HCT116 (cell line): ENCODE data around the gene CHEK1. TPM values are rescaled to one million over a fixed set of nuclear protein-coding genes. Genes with fewer than 3 reads are reported as not detected.

Experiments used
- ATAC-seq: fragments of 200-7000 bp; cut with Tn5 transposase; 2 replicates; pipeline ENCODE4 v1.9.1; 2020; ENCODE audit warnings: mild to moderate bottlenecking, moderate library complexity
- BruUV-seq: library from RNA; stranded (reverse); fragments of 400-500 nt; replicated peaks from 2 replicates; lab custom pipeline; 2021; lab: Mats Ljungman, UMichigan
- CTCF ChIA-PET: fragments of 300-600 bp; sonication (Branson Sonifier 250); formaldehyde crosslinking; loops from one replicate; lab custom pipeline; 2021; ENCODE audit warnings: antibody characterized with exemption; lab: Charles Lee
- POLR2A ChIA-PET: fragments of 300-600, 350-600 bp; sonication (Branson Sonifier 250); formaldehyde crosslinking; loops from one replicate; lab custom pipeline; 2021; ENCODE audit warnings: antibody characterized with exemption; lab: Charles Lee
- RAD21 ChIA-PET, 2 experiments: fragments of 300-600 bp; sonication (Branson Sonifier 250); formaldehyde crosslinking; loops; one replicate each; lab custom pipeline; 2023; ENCODE audit warnings: low total read pairs in 2 of 2; ENCODE audit not compliant: uncharacterized antibody in 2 of 2, unreplicated experiment in 2 of 2, low non-redundant PET in 1 of 2; lab: Charles Lee
- DNase-seq: peaks from one replicate; pipeline ENCODE4 v3.0.0-alpha.2; 2010; ENCODE audit warnings: low read depth, low spot score
- H2AFZ ChIP-seq: fragments of 200-600 bp; shearing (Covaris generic), sonication (generic); 2 replicates; pipeline ENCODE4 v1.6.1; 2017; ENCODE audit warnings: low read depth, mixed run types, mixed read lengths, antibody characterized with exemption, low read length; ENCODE audit not compliant: poor library complexity, severe bottlenecking
- H3K27ac ChIP-seq: 2 replicates; pipeline ENCODE4 v1.5.1; 2012; ENCODE audit warnings: low read depth, low read length
- H3K27me3 ChIP-seq: fragments of 200-600 bp; sonication (generic); 2 replicates; pipeline ENCODE4 v1.6.1; 2016; ENCODE audit warnings: mixed run types, low read length, mixed read lengths; ENCODE audit not compliant: insufficient read depth
- H3K36me3 ChIP-seq, 2 experiments: fragments of 200-500 bp in 1 of 2; fragments of 200-600 bp in 1 of 2; sonication (Bioruptor generic) in 1 of 2; sonication (generic) in 1 of 2; 2 replicates each; pipeline versions ENCODE4 v1.5.1 to v1.6.1; 2014 to 2016; ENCODE audit warnings: low read length in 2 of 2, inconsistent platforms in 1 of 2, mixed read lengths in 1 of 2, mixed run types in 1 of 2; ENCODE audit not compliant: insufficient read depth in 2 of 2, control insufficient read depth in 1 of 2
- H3K4me1 ChIP-seq, 2 experiments: fragments of 200-600 bp in 1 of 2; sonication (generic) in 1 of 2; 2 replicates each; pipeline versions ENCODE4 v1.5.1 to v1.6.1; 2012 to 2017; ENCODE audit warnings: low read length in 2 of 2, inconsistent platforms in 1 of 2, mild to moderate bottlenecking in 1 of 2, mixed read lengths in 1 of 2, mixed run types in 1 of 2, moderate library complexity in 1 of 2; ENCODE audit not compliant: insufficient read depth in 2 of 2, control insufficient read depth in 1 of 2
- H3K4me2 ChIP-seq: fragments of 200-600 bp; sonication (generic); 2 replicates; pipeline ENCODE4 v1.6.1; 2017; ENCODE audit warnings: mixed run types, low read length, mixed read lengths
- H3K4me3 ChIP-seq, 2 experiments: fragments of 200-600 bp in 1 of 2; sonication (generic) in 1 of 2; replicated peaks in 1 of 2; 2 replicates each; pipeline ENCODE4 v1.5.1; 2011 to 2016; ENCODE audit warnings: low read length in 2 of 2, control low read depth in 1 of 2, low read depth in 1 of 2, mild to moderate bottlenecking in 1 of 2, mixed read lengths in 1 of 2, mixed run types in 1 of 2
- H3K79me2 ChIP-seq: fragments of 200-600 bp; sonication (generic); 2 replicates; pipeline ENCODE4 v1.6.1; 2017; ENCODE audit warnings: mild to moderate bottlenecking, mixed run types, low read length, moderate library complexity, mixed read lengths; ENCODE audit not compliant: insufficient read depth
- H3K9ac ChIP-seq: fragments of 200-600 bp; sonication (generic); 2 replicates; pipeline ENCODE4 v1.6.1; 2016; ENCODE audit warnings: low read length, mixed read lengths
- H3K9me2 ChIP-seq: fragments of 200-600 bp; sonication (generic), shearing (Covaris generic); 2 replicates; pipeline ENCODE4 v1.6.1; 2017; ENCODE audit warnings: mixed run types, mild to moderate bottlenecking, moderate library complexity; ENCODE audit not compliant: insufficient read depth
- H3K9me3 ChIP-seq, 2 experiments: fragments of 200-500 bp in 1 of 2; fragments of 200-600 bp in 1 of 2; sonication (Bioruptor generic) in 1 of 2; sonication (generic) in 1 of 2; 2 replicates each; pipeline ENCODE4 v1.6.1; 2014 to 2017; ENCODE audit warnings: low read length in 2 of 2, mixed read lengths in 2 of 2, inconsistent platforms in 1 of 2, low read depth in 1 of 2, mild to moderate bottlenecking in 1 of 2, mixed run types in 1 of 2, moderate library complexity in 1 of 2; ENCODE audit not compliant: control insufficient read depth in 1 of 2, insufficient read depth in 1 of 2
- H4K20me1 ChIP-seq: fragments of 200-600 bp; sonication (generic), shearing (Covaris generic); 2 replicates; pipeline ENCODE4 v1.6.1; 2017; ENCODE audit warnings: mixed run types, mild to moderate bottlenecking, moderate library complexity; ENCODE audit not compliant: insufficient read depth
- CEBPB ChIP-seq: IDR thresholded peaks from 2 replicates; pipeline ENCODE4 v1.6.1; 2012; ENCODE audit warnings: low read depth
- EGR1 ChIP-seq: IDR thresholded peaks from 2 replicates; pipeline ENCODE4 v1.6.1; 2012; ENCODE audit warnings: low read depth
- EZH2 ChIP-seq: fragments of 200-600 bp; sonication (generic); IDR thresholded peaks from 2 replicates; pipeline ENCODE4 v1.6.1; 2017; ENCODE audit warnings: antibody characterized with exemption, mixed run types
- EZH2phosphoT487 ChIP-seq: fragments of 200-600 bp; IDR thresholded peaks from 2 replicates; pipeline ENCODE4 v1.6.1; 2018; ENCODE audit warnings: antibody characterized with exemption, borderline replicate concordance
- FOSL1 ChIP-seq: IDR thresholded peaks from 2 replicates; pipeline ENCODE4 v1.6.1; 2012; ENCODE audit warnings: low read depth
- JUND ChIP-seq: IDR thresholded peaks from 2 replicates; pipeline ENCODE4 v1.6.1; 2012
- POLR2A ChIP-seq: IDR thresholded peaks from 2 replicates; pipeline ENCODE4 v1.7.0; 2011; ENCODE audit warnings: borderline replicate concordance; ENCODE audit not compliant: insufficient read depth, insufficient read length; ENCODE audit errors: extremely low read depth
- POLR2AphosphoS5 ChIP-seq: IDR thresholded peaks from 2 replicates; pipeline ENCODE4 v1.6.1; 2011; ENCODE audit warnings: mild to moderate bottlenecking, low read depth, low read length, moderate library complexity
- RAD21 ChIP-seq: IDR thresholded peaks from 2 replicates; pipeline ENCODE4 v1.6.1; 2012; ENCODE audit warnings: low read depth, mild to moderate bottlenecking
- SIN3A ChIP-seq: IDR thresholded peaks from 2 replicates; pipeline ENCODE4 v1.6.1; 2012; ENCODE audit warnings: low read depth
- SP1 ChIP-seq: IDR thresholded peaks from 2 replicates; pipeline ENCODE4 v1.6.1; 2012; ENCODE audit warnings: low read depth
- SRF ChIP-seq: IDR thresholded peaks from 2 replicates; pipeline ENCODE4 v1.6.1; 2012; ENCODE audit warnings: low read depth
- ZFX ChIP-seq: fragments of 450-650 bp; IDR thresholded peaks from 2 replicates; pipeline ENCODE4 v1.6.1; 2017
- ZNF274 ChIP-seq: fragments of 200-500 bp; sonication (Bioruptor generic); IDR thresholded peaks from 2 replicates; pipeline ENCODE4 v1.6.1; 2014; ENCODE audit warnings: mild to moderate bottlenecking, low read depth, low read length, inconsistent platforms
- intact Hi-C: fragments of 100-400 bp; cut with micrococcal nuclease; formaldehyde crosslinking; loops from 2 replicates; pipeline ENCODE4 v1.10.0; 2022
- total RNA-seq: library from RNA; stranded (reverse); gene quantifications from one replicate; pipeline ENCODE4 v1.2.1, GENCODE V29; 2021; ENCODE audit not compliant: unreplicated experiment
- TF ChIP-seq, protein P1 (sequence below): IDR thresholded peaks from 2 replicates; pipeline ENCODE4 v1.6.1; 2012; ENCODE audit warnings: low read depth
- TF ChIP-seq, protein P2 (sequence below): IDR thresholded peaks from 2 replicates; pipeline ENCODE4 v1.6.1; 2012
- TF ChIP-seq, protein P3 (sequence below): IDR thresholded peaks from 2 replicates; pipeline ENCODE4 v1.6.1; 2012

CHEK1 gene
- total RNA-seq, 1 experiment from 2014 or later, result 69.3 TPM

DNA sequence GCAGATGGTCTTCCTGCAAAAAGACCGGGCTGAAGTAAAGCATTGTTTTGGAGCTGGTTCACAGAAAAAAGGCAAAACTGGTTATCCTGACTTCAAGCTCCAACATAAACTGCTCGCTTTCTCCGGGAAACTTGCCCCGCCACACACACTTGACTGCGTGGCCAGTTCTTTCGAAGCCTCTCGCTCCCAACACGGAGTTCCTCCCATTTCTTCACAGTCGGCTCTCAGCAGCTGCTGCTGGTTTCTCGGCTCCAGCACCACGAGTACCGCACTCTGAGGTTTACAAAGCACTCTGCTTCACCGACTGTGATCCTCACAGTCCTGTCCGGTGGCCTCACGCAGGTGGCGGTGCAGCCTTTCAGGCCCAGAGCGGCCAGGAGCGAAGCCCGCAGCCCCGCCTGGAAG lies 264 bp downstream of the CHEK1 start (continued):
- TF ChIP-seq, protein P1, sequence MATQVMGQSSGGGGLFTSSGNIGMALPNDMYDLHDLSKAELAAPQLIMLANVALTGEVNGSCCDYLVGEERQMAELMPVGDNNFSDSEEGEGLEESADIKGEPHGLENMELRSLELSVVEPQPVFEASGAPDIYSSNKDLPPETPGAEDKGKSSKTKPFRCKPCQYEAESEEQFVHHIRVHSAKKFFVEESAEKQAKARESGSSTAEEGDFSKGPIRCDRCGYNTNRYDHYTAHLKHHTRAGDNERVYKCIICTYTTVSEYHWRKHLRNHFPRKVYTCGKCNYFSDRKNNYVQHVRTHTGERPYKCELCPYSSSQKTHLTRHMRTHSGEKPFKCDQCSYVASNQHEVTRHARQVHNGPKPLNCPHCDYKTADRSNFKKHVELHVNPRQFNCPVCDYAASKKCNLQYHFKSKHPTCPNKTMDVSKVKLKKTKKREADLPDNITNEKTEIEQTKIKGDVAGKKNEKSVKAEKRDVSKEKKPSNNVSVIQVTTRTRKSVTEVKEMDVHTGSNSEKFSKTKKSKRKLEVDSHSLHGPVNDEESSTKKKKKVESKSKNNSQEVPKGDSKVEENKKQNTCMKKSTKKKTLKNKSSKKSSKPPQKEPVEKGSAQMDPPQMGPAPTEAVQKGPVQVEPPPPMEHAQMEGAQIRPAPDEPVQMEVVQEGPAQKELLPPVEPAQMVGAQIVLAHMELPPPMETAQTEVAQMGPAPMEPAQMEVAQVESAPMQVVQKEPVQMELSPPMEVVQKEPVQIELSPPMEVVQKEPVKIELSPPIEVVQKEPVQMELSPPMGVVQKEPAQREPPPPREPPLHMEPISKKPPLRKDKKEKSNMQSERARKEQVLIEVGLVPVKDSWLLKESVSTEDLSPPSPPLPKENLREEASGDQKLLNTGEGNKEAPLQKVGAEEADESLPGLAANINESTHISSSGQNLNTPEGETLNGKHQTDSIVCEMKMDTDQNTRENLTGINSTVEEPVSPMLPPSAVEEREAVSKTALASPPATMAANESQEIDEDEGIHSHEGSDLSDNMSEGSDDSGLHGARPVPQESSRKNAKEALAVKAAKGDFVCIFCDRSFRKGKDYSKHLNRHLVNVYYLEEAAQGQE, result no peak
- TF ChIP-seq, all 23 proteins: peak for 0

DNA sequence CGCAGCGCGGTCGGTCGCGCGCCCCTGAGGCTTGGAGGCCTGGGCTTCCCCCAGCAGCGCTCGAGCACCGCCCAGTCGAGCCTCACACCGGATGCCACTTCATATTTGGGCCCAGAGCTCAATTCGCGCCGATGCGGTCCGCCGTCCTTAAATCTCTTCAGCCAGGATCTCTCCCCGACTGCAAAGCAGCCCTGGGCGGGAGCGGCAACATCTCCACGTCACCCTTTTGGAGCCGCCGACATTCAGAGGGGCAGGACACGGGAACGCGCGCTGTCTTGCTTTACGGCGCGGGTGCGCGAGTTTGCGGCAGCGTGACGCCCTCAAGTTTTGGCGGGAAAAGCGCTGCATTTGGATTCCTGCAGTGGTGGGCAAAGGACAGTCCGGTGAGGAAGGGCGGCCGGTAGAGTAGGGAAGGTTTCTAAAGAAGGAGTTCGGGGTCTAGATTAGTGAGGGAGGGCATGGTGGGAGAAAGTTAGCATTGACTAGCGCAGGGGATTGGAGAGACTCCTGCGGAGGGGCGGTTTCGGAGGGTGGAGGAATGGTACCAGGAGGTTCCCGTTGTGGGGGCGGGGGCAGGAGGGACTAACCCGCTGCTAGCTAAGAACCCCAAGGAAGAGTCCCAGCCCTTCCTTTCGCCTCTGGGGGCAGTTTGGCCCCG lies 796 bp downstream of the CHEK1 start:
- Histone ChIP-seq H3K4me3 (peak overlapping the region; percentile 56 to 75), H3K4me1 (peaks cover 4 to 17% of the 10 kb centered on the region in 2 experiments; a peak in 3 of 4 replicates), H3K27me3 (no peaks in the 10 kb centered on the region), H2AFZ (peak overlapping the region; percentile 23), H3K79me2 (peaks cover 29% of the 10 kb centered on the region), H3K9me2 (no peaks in the 10 kb centered on the region), H3K4me2 (peak overlapping the region; percentile 86), H3K9me3 (no peaks in the 10 kb centered on the region), H4K20me1 (no peaks in the 10 kb centered on the region), H3K27ac (peak overlapping the region; percentile 85), H3K36me3 (peaks cover 0 to 9% of the 10 kb centered on the region in 2 experiments; a peak in 2 of 4 replicates), H3K9ac (peak overlapping the region; percentile 85)
- ChIA-PET CTCF (interaction anchor here (1.4 kb wide), 1 partner anchor 568 kb away, joined by 4 read pairs; no protein-coding TSS in a partner anchor), RAD21 (no interaction called here), POLR2A (interaction anchor here (1.1 to 1.8 kb wide), 3 partner anchors 32 to 54 kb away, joined by 3 to 6 read pairs (median 5); no protein-coding TSS in a partner anchor)
- intact Hi-C loops, result loop anchor here (2.0 kb wide), 2 partner anchors 33 to 249 kb away; partner anchors contain the start of gene STT3A
- DNase-seq (peak; percentile 86), ATAC-seq (peak; percentile 86)
- BruUV-seq, result no TSS peak
- TF ChIP-seq EGR1, result peak; percentile 89
- TF ChIP-seq FOSL1, result no peak
- no peak for TF ChIP-seq EZH2phosphoT487
- peak; percentile 66 for TF ChIP-seq SP1
- TF ChIP-seq POLR2AphosphoS5, result peak; percentile 75
- TF ChIP-seq ZNF274, result no peak
- peak; percentile 94 for TF ChIP-seq ZFX
- TF ChIP-seq POLR2A, result peak; percentile 72
- no peak for TF ChIP-seq RAD21
- peak; percentile 78; the same call in 1 of the 2 replicates for TF ChIP-seq SIN3A
- TF ChIP-seq, protein P1, result no peak
- TF ChIP-seq, protein P2, sequence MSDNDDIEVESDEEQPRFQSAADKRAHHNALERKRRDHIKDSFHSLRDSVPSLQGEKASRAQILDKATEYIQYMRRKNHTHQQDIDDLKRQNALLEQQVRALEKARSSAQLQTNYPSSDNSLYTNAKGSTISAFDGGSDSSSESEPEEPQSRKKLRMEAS, result peak; percentile 86
- TF ChIP-seq, protein P3, sequence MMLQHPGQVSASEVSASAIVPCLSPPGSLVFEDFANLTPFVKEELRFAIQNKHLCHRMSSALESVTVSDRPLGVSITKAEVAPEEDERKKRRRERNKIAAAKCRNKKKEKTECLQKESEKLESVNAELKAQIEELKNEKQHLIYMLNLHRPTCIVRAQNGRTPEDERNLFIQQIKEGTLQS, result no peak
- no peak for TF ChIP-seq EZH2
- peak; percentile 64; the same call in 1 of the 2 replicates for TF ChIP-seq SRF
- 0 out of 2 replicates have a peak, but pooled peaks have one; percentile 41 for TF ChIP-seq JUND
- TF ChIP-seq CEBPB, result no peak; the same call in 1 of the 2 replicates
